Activated naive CD4-positive, alpha-beta T cell treated with anti-CD3 and anti-CD28 coated beads, Interleukin-2, amount 50 U/mL, for 16 hours (primary cell): ENCODE data around the gene ZNF740.
A peak's percentile ranks its signal among the peaks of the same experiment; 100 is the strongest.
"Not testable (repeated sequence)": the region's sequence is repeated elsewhere in the genome, so short reads cannot be mapped to it uniquely, and the experiment has no call there.

Experiments used
- DNase-seq: peaks from one replicate; pipeline ENCODE4 v3.0.0-alpha.2; 2020

The ZNF740 gene

GRCh38 chr12:53195516-53196420 is 15.2 kb downstream of the ZNF740 start:
- no peak for DNase-seq

DNA sequence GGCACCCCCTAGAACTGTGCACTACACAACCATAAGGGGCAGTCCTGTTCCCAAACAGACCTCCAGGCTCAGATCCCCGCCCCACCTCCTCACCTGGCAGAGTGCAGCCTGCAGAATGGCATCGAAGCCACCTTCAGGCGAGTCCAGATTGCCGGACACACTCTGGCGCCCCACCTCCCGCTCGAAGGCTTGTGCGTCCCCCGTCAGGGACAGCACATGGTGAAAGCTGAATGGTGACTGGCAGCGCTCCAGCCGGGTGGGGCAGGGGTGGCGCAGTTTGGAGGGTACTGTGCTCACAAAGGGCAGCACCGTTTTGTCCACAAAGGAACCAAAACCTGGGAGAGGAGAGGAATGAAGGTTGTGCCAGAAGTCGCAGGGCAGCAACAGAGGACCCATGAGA is 16.0 kb downstream of the ZNF740 start:
- DNase-seq, result no peak

- DNase-seq, result no peak
These were observed 16.6 kb downstream of the ZNF740 start for GRCh38 chr12:53197011-53197640.

DNA sequence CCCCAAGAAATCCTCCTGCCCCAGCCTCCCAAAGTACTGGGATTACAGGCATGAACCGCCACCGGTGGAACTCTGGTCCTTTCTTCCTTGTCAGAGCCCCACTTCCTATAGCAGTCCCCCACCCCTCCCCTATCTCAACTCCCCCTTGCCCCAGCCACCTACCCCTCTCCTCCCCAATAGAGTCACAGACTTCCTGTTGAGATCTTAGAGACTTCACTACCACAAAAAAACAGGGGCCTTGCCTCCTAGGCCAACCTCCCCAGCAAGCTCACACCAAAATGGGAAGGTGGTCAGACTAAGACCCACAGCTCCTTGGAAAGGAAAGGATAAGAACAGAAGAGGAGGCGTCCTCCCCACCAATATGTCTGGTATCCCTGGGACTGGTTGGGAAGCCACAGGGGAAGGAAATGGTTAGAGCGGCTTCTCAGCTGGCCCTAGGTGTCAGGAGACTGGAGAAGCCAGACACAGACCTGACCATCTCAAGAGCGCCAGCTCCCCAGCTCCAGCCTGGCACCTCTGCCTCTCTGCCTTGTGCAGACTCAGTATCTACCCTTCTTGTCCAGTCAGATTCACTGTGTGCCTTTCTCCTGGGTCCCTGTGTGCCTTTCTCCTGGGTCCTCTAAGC is 18.1 kb downstream of the ZNF740 start:
- no peak for DNase-seq

GRCh38 chr12:53199700-53200099 is 19.2 kb downstream of the ZNF740 start:
- DNase-seq, result no peak

DNA sequence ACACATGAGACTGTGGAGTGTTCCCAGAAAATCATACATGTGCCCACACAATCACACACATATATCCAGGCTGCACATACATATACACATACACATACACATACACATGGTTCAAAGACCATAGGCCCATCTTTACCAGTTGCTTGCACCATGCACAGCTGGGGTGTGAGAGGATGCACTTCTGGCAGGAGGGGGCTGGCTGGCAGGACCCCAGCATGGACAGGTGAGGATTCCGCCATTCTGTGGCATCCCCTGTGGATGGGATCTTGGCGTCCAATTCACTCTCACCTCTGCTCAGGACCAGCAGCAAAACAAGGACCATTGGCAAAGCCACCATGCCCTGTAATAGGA is 19.6 kb downstream of the ZNF740 start:
- DNase-seq, result no peak

GRCh38 chr12:53200458-53201176 is 20.1 kb downstream of the ZNF740 start:
- peak; percentile 46 for DNase-seq

- DNase-seq, result no peak
These were observed 20.6 kb downstream of the ZNF740 start for GRCh38 chr12:53201177-53201541.

DNA sequence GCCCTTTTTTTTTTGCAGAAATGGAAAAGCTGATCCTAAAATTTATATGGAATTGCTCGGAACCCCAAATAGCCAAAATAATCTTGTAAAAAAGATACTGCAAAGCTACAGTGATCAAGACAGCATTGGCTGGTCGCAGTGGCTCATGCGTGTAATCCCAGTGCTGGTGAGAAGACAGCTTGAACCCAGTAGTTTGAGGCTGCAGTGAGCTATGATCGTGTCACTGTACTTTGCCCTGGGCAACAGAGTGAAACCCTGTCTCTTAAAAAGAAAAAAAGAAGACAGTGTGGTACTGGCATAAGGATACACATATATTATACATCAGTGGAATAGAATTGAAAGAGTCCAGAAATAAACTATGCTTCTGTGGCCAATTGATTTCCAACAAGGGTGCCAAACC is 21.1 kb downstream of the ZNF740 start:
- no peak for DNase-seq

- DNase-seq, result not testable (repeated sequence)
These were observed 21.8 kb downstream of the ZNF740 start for GRCh38 chr12:53202316-53202715.

GRCh38 chr12:53204351-53204750 is 23.8 kb downstream of the ZNF740 start:
- DNase-seq, result no peak

- peak; percentile 39 for DNase-seq
These were observed 25.4 kb downstream of the ZNF740 start for GRCh38 chr12:53205747-53206419.

DNA sequence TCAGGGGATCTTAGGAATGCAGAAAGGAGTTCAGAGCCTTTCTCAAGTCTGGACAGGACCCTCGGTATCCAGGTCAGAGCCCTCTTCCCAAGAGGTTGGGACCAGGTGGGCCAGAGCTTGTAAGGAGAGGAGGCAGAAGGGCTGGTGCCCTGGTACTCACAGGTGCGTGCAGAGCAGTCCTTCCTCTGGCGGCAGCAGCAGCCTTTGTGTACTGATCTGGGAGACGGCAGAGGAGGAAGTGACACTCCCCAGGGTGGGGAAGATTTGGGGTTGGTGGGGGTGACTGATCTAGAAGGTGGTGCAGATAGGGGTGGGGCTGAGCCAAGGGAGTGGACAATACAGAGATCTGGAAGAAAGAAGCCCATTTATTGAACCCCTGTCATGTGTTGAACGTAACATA is 26.5 kb downstream of the ZNF740 start, which contains the start of gene ITGB7:
TSS of gene ITGB7 (minus strand) at position 210 of the 400 bp plus-strand sequence. CDS start 6,808 bp downstream, outside the sequence.
- peak; percentile 58 for DNase-seq

DNA sequence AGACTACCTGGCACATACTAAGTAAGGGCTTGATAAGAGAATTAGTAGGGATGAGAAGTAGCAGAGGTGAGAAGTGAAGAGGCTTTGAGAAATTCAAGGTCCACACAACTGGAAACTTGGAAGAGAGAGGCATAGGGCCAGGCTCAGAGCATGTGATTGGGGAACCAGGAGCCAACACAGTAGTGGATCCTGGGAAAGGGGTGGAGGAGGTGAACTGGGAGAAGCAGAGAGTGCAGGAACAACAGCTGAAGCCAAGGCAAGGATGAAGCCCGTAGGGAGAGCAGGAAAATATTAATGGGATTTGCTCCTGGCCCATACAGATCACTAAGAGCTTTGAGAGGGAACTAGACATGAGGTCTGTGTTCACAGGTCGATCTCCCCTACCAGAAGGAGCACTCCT is 27.9 kb downstream of the ZNF740 start:
- DNase-seq, result no peak

- no peak for DNase-seq
These were observed 28.4 kb downstream of the ZNF740 start for GRCh38 chr12:53208877-53209463.

DNA sequence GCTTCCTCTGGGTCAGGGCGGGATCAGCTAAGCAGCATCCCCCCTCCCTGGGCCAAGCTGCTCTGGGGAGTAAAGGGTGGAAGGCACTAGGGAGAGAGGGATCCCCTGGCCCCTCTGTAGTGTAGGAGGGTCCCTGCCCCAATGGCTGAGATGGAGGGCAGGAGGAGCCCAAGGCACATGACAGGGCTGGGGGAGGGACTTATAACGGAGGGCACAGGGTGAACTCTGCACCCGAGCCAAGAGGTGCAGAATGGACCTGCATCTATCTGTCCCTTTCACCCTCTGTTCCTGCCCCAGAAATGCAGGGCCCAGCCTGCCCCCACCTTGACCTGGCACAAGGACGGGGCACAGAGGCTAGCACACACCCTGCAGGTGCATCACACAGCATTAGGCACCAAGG is 30.3 kb downstream of the ZNF740 start:
- DNase-seq, result no peak

- no peak for DNase-seq
These were observed 31.2 kb downstream of the ZNF740 start for GRCh38 chr12:53211476-53212381.

- DNase-seq, result no peak
These were observed 32.4 kb downstream of the ZNF740 start for GRCh38 chr12:53212931-53213330.

GRCh38 chr12:53213348-53213747 is 32.8 kb downstream of the ZNF740 start:
- peak; percentile 86 for DNase-seq

DNA sequence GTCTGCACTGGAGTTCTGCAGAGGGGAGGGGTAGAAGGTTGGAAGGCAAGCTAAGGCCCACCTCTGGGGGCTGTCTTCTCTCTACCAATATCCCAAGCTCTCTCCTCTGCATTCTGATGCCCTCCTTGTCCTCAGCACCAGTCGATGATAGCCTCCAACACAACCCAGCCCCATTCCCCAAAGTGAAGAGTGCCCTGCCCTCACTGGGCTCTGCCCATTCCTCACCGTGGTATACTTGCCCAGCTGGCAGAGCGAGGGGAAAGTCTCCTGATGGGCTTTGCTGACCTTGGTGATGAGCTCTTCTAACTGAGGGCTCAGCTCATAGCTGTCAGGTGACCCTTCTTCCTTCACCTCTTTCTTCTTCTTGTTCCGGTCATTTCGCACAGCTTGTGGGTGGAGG is 33.7 kb downstream of the ZNF740 start:
- no peak for DNase-seq
